Upper lobe of right lung (tissue), 1 donor: ENCODE data around the gene CNTNAP2. TPM values are rescaled to one million over a fixed set of nuclear protein-coding genes. Genes with fewer than 3 reads are reported as not detected.

Experiments used
- ATAC-seq: fragments of 200-7000 bp; cut with Tn5 transposase; one replicate; pipeline ENCODE4 v1.9.1; 2020; ENCODE audit warnings: mild to moderate bottlenecking, moderate library complexity
- DNase-seq: peaks from one replicate; pipeline ENCODE4 v3.0.0-alpha.2; 2020
- H3K27ac ChIP-seq: fragments of 200-600 bp; one replicate; pipeline ENCODE4 v1.8.0; 2022
- H3K27me3 ChIP-seq: fragments of 200-600 bp; one replicate; pipeline ENCODE4 v1.8.0; 2022; ENCODE audit warnings: mild to moderate bottlenecking
- H3K36me3 ChIP-seq: fragments of 200-600 bp; one replicate; pipeline ENCODE4 v1.8.0; 2022
- H3K4me1 ChIP-seq: fragments of 200-600 bp; one replicate; pipeline ENCODE4 v1.8.0; 2022
- H3K4me3 ChIP-seq: fragments of 200-600 bp; one replicate; pipeline ENCODE4 v1.8.0; 2022; ENCODE audit warnings: mild to moderate bottlenecking
- H3K9me3 ChIP-seq: fragments of 200-600 bp; one replicate; pipeline ENCODE4 v1.8.0; 2022
- CTCF ChIP-seq: fragments of 200-600 bp; IDR thresholded peaks from one replicate; pipeline ENCODE4 v1.8.0; 2022; ENCODE audit warnings: antibody characterized with exemption
- intact Hi-C: fragments of 100-400 bp; cut with DNase I; formaldehyde crosslinking; loops from one replicate; pipeline ENCODE4 v1.11.0; 2022
- total RNA-seq: library from RNA; stranded (reverse); fragmentation: NEBNext Ultra II Directional; extraction: Animal tissue kit (Norgen Biotek cat#: 25700); gene quantifications from one replicate; pipeline ENCODE4 v1.2.1, GENCODE V29; 2021
- donor health status: DM: no; HTN: yes; CAD: no; lungs with severe emphysema.

CNTNAP2 gene
- total RNA-seq, 1 donor from 2014 or later = 0.41 TPM

- DNase-seq (no peak), ATAC-seq (no peak)
- Histone ChIP-seq H3K27me3 (no peaks in the 10 kb centered on the region), H3K36me3 (no peaks in the 10 kb centered on the region), H3K27ac (no peak overlapping the region), H3K4me3 (no peak overlapping the region), H3K4me1 (no peaks in the 10 kb centered on the region), H3K9me3 (no peaks in the 10 kb centered on the region)
- TF ChIP-seq CTCF = no peak
- intact Hi-C loops = no loop called here
These were observed 952.2 kb downstream of the CNTNAP2 start for GRCh38 chr7:147068842-147069241.

DNA sequence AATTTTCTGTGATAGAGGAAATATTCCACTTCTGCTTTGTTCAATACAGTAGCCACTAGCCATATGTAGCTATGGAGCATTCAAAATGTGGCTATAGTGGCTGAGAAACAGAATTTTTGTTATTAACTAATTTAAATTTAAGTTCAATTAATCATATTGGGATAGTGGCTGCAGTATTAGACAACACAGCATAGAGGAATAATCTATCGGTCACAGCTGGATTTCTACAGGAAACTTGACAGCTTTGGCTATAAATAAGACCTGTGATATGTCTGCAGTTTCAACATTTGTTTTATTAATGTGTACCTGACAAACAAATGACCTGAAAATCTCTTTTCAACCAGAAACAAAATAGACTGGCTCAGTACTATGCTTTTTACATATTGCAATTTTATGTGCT is 953.2 kb downstream of the CNTNAP2 start:
- no peaks in the 10 kb centered on the region for H3K9me3 ChIP-seq
- ATAC-seq = no peak
- H3K4me3 ChIP-seq = no peak overlapping the region
- H3K4me1 ChIP-seq = no peaks in the 10 kb centered on the region
- intact Hi-C loops = no loop called here
- DNase-seq = no peak
- H3K27me3 ChIP-seq = no peaks in the 10 kb centered on the region
- TF ChIP-seq CTCF = no peak
- no peak overlapping the region for H3K27ac ChIP-seq
- H3K36me3 ChIP-seq = no peaks in the 10 kb centered on the region

- H3K4me1 ChIP-seq = no peaks in the 10 kb centered on the region
- no peaks in the 10 kb centered on the region for H3K27me3 ChIP-seq
- intact Hi-C loops = no loop called here
- no peaks in the 10 kb centered on the region for H3K36me3 ChIP-seq
- H3K27ac ChIP-seq = no peak overlapping the region
- no peak overlapping the region for H3K4me3 ChIP-seq
- no peak for TF ChIP-seq CTCF
- no peak for DNase-seq
- no peak for ATAC-seq
- no peaks in the 10 kb centered on the region for H3K9me3 ChIP-seq
These were observed 954.3 kb downstream of the CNTNAP2 start for GRCh38 chr7:147070886-147071285.

GRCh38 chr7:147071536-147071935 is 954.9 kb downstream of the CNTNAP2 start:
- intact Hi-C loops = no loop called here
- Histone ChIP-seq H3K9me3 (no peaks in the 10 kb centered on the region), H3K27me3 (no peaks in the 10 kb centered on the region), H3K27ac (no peak overlapping the region), H3K4me3 (no peak overlapping the region), H3K4me1 (no peaks in the 10 kb centered on the region), H3K36me3 (no peaks in the 10 kb centered on the region)
- no peak for ATAC-seq
- no peak for TF ChIP-seq CTCF
- no peak for DNase-seq

DNA sequence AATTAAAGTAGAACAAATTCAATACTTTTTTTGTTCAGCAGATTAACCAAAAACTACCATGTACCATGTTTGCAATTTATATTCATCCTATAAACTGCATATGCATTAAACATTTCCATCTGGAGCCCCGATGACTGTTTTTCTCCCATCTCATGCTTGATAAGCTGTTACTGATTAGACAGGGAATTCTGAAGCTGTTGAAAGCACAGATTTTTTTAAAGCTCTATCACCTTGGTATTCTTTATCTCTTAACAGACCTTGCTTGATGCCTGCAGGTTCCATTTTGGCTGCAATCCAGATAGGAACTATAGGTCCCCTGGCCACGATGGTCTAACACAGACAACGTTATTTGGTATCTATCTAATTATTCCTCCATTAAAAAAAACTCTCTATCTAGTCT is 961.7 kb downstream of the CNTNAP2 start:
- H3K4me3 ChIP-seq = no peak overlapping the region
- no peaks in the 10 kb centered on the region for H3K9me3 ChIP-seq
- DNase-seq (no peak), ATAC-seq (no peak)
- no peaks in the 10 kb centered on the region for H3K27me3 ChIP-seq
- intact Hi-C loops = no loop called here
- no peak for TF ChIP-seq CTCF
- no peaks in the 10 kb centered on the region for H3K36me3 ChIP-seq
- H3K4me1 ChIP-seq = no peaks in the 10 kb centered on the region
- H3K27ac ChIP-seq = no peak overlapping the region

DNA sequence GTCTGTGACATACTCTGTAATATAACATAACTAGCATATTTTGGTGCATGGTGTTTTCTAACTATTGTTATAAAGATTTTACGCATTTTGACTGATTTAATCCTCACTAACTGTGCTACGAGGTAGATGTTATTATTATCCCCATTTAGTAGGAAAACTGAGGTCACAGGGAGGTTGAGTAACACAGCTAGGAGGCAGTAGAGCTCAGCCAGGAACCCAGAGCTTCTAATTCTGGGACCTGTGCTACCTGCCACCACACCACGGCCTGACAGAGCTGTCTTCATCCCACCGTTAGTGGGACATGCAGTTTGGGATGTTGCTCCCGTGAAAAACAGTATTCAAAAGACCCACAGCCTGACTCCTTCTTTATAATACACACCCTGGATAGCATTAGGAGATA is 962.5 kb downstream of the CNTNAP2 start:
- Histone ChIP-seq H3K36me3 (no peaks in the 10 kb centered on the region), H3K9me3 (no peaks in the 10 kb centered on the region), H3K27ac (no peak overlapping the region), H3K4me3 (no peak overlapping the region), H3K27me3 (no peaks in the 10 kb centered on the region), H3K4me1 (no peaks in the 10 kb centered on the region)
- no peak for DNase-seq
- intact Hi-C loops = no loop called here
- no peak for TF ChIP-seq CTCF
- no peak for ATAC-seq
